Measurements from ENCODE around the gene SARM1.

Gene SARM1

DNA sequence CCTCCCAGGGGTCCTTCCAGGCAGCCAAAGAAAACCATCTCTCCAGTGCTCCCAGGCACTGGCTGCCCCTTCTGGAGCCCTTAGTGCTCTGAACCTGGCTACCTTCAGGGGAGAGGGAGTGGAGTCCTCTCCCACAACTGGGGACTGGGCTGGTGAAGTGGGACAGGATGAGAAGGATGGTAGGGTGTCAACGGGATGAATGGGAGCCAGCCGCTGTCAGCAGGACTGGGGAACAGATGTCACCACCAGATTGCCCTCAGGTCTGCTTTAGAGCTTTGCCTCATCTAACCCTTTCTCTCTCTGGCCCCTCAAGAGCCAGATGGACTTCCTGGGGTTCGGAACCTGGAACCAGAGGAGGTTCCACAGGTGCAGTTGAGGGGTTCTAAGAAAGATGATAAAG lies 6.0 kb upstream of the SARM1 start:
- no peak overlapping the region for H2BK120ac ChIP-seq (ENCODE audit: low read depth, low read length)
- no peak overlapping the region for H4K91ac ChIP-seq (ENCODE audit: low read depth, low read length, poor library complexity)
- no peak overlapping the region for H2AFZ ChIP-seq (ENCODE audit: low read length)
- H2BK15ac ChIP-seq (ENCODE audit: low read length): no peak overlapping the region
- H3K4me3 ChIP-seq (ENCODE audit: low read length in 2 of 2): no peak overlapping the region
- H3K9ac ChIP-seq (ENCODE audit: low read depth, low read length, poor library complexity): no peak overlapping the region
- DNase-seq (ENCODE audit: low spot score): no peak
- no peaks in the 10 kb centered on the region for H3K27me3 ChIP-seq (ENCODE audit: control insufficient read depth in 3 of 3, insufficient read depth in 3 of 3, low read depth in 1 of 3, low read length in 3 of 3)
- no peak overlapping the region for H2BK12ac ChIP-seq (ENCODE audit: low read length)
- H2AK5ac ChIP-seq (ENCODE audit: low read depth, low read length): no peak overlapping the region
- H3K4me1 ChIP-seq (ENCODE audit: control insufficient read depth in 2 of 2, insufficient read depth in 1 of 2, low read depth in 1 of 2, low read length in 2 of 2): peaks cover 9 to 10% of the 10 kb centered on the region in 2 donors
- H3K9me3 ChIP-seq (replicated peaks in 1 of 2; ENCODE audit: control insufficient read depth in 2 of 2, insufficient read depth in 1 of 2, low read depth in 1 of 2, low read length in 2 of 2): no peaks in the 10 kb centered on the region
- no peak overlapping the region for H3K18ac ChIP-seq (ENCODE audit: low read length)
- no peak overlapping the region for H3K27ac ChIP-seq (replicated peaks; ENCODE audit: low read length)
- WGBS, 2 donors (ENCODE audit: extremely low coverage in 2 of 2, insufficient read length in 2 of 2, insufficient replicate concordance in 1 of 2): no CpG with 5 or more reads among the region's 3 CpGs
- H3K79me1 ChIP-seq (ENCODE audit: low read depth, low read length): no peaks in the 10 kb centered on the region
- H4K8ac ChIP-seq (ENCODE audit: low read depth, low read length): no peak overlapping the region
- H3K4ac ChIP-seq (ENCODE audit: low read length): no peak overlapping the region
- no peak overlapping the region for H3K14ac ChIP-seq (ENCODE audit: low read length)
- no peak overlapping the region for H2BK5ac ChIP-seq (ENCODE audit: low read length)
- no peak overlapping the region for H3K23ac ChIP-seq (ENCODE audit: low read depth, low read length, poor library complexity)
- H3K4me2 ChIP-seq (ENCODE audit: insufficient read depth, low read length, poor library complexity, severe bottlenecking): no peak overlapping the region
- H3K36me3 ChIP-seq (replicated peaks in 1 of 2; ENCODE audit: control insufficient read depth in 2 of 2, insufficient read depth in 2 of 2, low read length in 2 of 2): peaks cover 11 to 42% of the 10 kb centered on the region in 2 donors

DNA sequence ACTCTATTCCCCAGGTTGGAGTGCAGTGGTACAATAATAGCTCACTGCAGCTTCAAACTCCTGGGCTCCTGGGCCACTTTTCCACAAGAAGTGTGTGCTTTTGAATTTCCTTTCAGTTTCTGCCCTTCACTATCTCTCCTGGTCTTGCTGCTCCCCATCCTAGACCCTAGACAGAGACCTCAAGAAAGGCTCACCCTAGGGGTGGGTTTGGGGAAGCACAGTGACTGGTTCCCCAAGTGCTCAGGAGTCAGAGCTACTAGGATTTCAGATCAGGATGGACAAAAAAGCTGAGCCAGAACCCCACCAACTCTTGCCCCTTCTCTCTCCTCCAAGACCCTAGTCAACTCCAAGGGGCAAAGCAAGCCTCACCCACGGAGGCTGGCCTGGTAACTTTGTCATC lies 4.9 kb upstream of the SARM1 start:
- peaks cover 6 to 30% of the 10 kb centered on the region in 2 donors for H3K36me3 ChIP-seq (replicated peaks in 1 of 2; ENCODE audit: control insufficient read depth in 2 of 2, insufficient read depth in 2 of 2, low read length in 2 of 2)
- no peak overlapping the region for H2BK15ac ChIP-seq (ENCODE audit: low read length)
- H3K27me3 ChIP-seq (ENCODE audit: control insufficient read depth in 3 of 3, insufficient read depth in 3 of 3, low read depth in 1 of 3, low read length in 3 of 3): no peaks in the 10 kb centered on the region
- H4K8ac ChIP-seq (ENCODE audit: low read depth, low read length): no peak overlapping the region
- H3K27ac ChIP-seq (replicated peaks; ENCODE audit: low read length): no peak overlapping the region
- no peak overlapping the region for H3K9ac ChIP-seq (ENCODE audit: low read depth, low read length, poor library complexity)
- no peak overlapping the region for H2BK120ac ChIP-seq (ENCODE audit: low read depth, low read length)
- no peak overlapping the region for H3K4me2 ChIP-seq (ENCODE audit: insufficient read depth, low read length, poor library complexity, severe bottlenecking)
- no peak overlapping the region for H3K23ac ChIP-seq (ENCODE audit: low read depth, low read length, poor library complexity)
- no peak overlapping the region for H2BK5ac ChIP-seq (ENCODE audit: low read length)
- H4K91ac ChIP-seq (ENCODE audit: low read depth, low read length, poor library complexity): no peak overlapping the region
- no peak overlapping the region for H3K14ac ChIP-seq (ENCODE audit: low read length)
- H3K4me1 ChIP-seq (ENCODE audit: control insufficient read depth in 2 of 2, insufficient read depth in 1 of 2, low read depth in 1 of 2, low read length in 2 of 2): peaks cover 15 to 16% of the 10 kb centered on the region in 2 donors
- no peak overlapping the region for H2BK12ac ChIP-seq (ENCODE audit: low read length)
- H2AFZ ChIP-seq (ENCODE audit: low read length): no peak overlapping the region
- DNase-seq (ENCODE audit: low spot score): no peak
- H3K18ac ChIP-seq (ENCODE audit: low read length): no peak overlapping the region
- no peak overlapping the region for H3K4me3 ChIP-seq (ENCODE audit: low read length in 2 of 2)
- no peaks in the 10 kb centered on the region for H3K9me3 ChIP-seq (replicated peaks in 1 of 2; ENCODE audit: control insufficient read depth in 2 of 2, insufficient read depth in 1 of 2, low read depth in 1 of 2, low read length in 2 of 2)
- H3K79me1 ChIP-seq (ENCODE audit: low read depth, low read length): no peaks in the 10 kb centered on the region
- WGBS, 2 donors (ENCODE audit: extremely low coverage in 2 of 2, insufficient read length in 2 of 2, insufficient replicate concordance in 1 of 2): no CpG with 5 or more reads among the region's 1 CpG
- H3K4ac ChIP-seq (ENCODE audit: low read length): no peak overlapping the region
- no peak overlapping the region for H2AK5ac ChIP-seq (ENCODE audit: low read depth, low read length)

DNA sequence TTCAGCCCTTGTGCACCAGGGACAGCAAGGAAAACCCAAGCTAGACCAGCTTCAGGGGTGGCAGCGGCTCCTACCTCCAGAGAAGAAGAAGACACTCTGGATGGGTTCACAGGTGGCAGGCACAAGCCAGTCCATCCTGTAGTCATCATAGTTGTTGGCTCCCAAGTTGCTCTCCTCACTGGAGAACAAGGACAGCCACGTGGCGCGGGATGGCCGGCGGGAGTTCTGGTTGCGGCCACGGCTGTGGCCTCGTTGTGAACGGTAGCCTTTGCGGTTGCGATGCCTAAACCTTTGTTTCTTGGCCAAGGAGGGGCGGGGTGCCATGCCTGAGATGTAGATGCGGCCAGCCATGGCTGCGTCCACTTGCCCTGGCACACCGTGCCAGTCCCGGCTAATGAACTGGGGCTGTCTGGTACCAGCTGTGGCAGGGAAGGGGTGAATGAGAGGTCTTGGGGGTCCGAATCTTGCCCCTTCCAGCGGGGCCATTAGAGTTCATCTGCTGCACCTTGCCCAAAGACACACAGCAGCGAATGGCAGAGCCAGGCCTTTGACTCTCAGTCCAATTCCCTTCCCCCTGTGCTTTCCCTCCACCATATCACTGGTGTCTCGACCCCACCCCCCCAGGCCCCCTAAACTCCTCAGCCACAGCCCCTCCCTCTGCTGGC lies 3.7 kb upstream of the SARM1 start:
- H3K36me3 ChIP-seq (replicated peaks in 1 of 2; ENCODE audit: control insufficient read depth in 2 of 2, insufficient read depth in 2 of 2, low read length in 2 of 2): peaks cover 3 to 20% of the 10 kb centered on the region in 2 donors
- no peak overlapping the region for H3K4ac ChIP-seq (ENCODE audit: low read length)
- H4K8ac ChIP-seq (ENCODE audit: low read depth, low read length): no peak overlapping the region
- no peaks in the 10 kb centered on the region for H3K79me1 ChIP-seq (ENCODE audit: low read depth, low read length)
- no peak overlapping the region for H3K4me2 ChIP-seq (ENCODE audit: insufficient read depth, low read length, poor library complexity, severe bottlenecking)
- H3K18ac ChIP-seq (ENCODE audit: low read length): no peak overlapping the region
- H2AK5ac ChIP-seq (ENCODE audit: low read depth, low read length): no peak overlapping the region
- H3K9ac ChIP-seq (ENCODE audit: low read depth, low read length, poor library complexity): no peak overlapping the region
- no peaks in the 10 kb centered on the region for H3K9me3 ChIP-seq (replicated peaks in 1 of 2; ENCODE audit: control insufficient read depth in 2 of 2, insufficient read depth in 1 of 2, low read depth in 1 of 2, low read length in 2 of 2)
- no CpG with 5 or more reads among the region's 21 CpGs for WGBS, 2 donors (ENCODE audit: extremely low coverage in 2 of 2, insufficient read length in 2 of 2, insufficient replicate concordance in 1 of 2)
- H2AFZ ChIP-seq (ENCODE audit: low read length): no peak overlapping the region
- peaks cover 17 to 21% of the 10 kb centered on the region in 2 donors for H3K4me1 ChIP-seq (ENCODE audit: control insufficient read depth in 2 of 2, insufficient read depth in 1 of 2, low read depth in 1 of 2, low read length in 2 of 2)
- H3K23ac ChIP-seq (ENCODE audit: low read depth, low read length, poor library complexity): no peak overlapping the region
- H3K27me3 ChIP-seq (ENCODE audit: control insufficient read depth in 3 of 3, insufficient read depth in 3 of 3, low read depth in 1 of 3, low read length in 3 of 3): peaks cover 0 to 7% (median 0%) of the 10 kb centered on the region in 3 experiments
- H4K91ac ChIP-seq (ENCODE audit: low read depth, low read length, poor library complexity): no peak overlapping the region
- no peak overlapping the region for H2BK5ac ChIP-seq (ENCODE audit: low read length)
- no peak overlapping the region for H2BK120ac ChIP-seq (ENCODE audit: low read depth, low read length)
- no peak overlapping the region for H3K14ac ChIP-seq (ENCODE audit: low read length)
- no peak overlapping the region for H3K4me3 ChIP-seq (ENCODE audit: low read length in 2 of 2)
- H2BK12ac ChIP-seq (ENCODE audit: low read length): no peak overlapping the region
- H2BK15ac ChIP-seq (ENCODE audit: low read length): no peak overlapping the region
- H3K27ac ChIP-seq (replicated peaks; ENCODE audit: low read length): no peak overlapping the region
- no peak for DNase-seq (ENCODE audit: low spot score)

GRCh38 chr17:28368306-28368831 lies 3.1 kb upstream of the SARM1 start:
- no peak overlapping the region for H2BK120ac ChIP-seq (ENCODE audit: low read depth, low read length)
- no CpG with 5 or more reads among the region's 5 CpGs for WGBS, 2 donors (ENCODE audit: extremely low coverage in 2 of 2, insufficient read length in 2 of 2, insufficient replicate concordance in 1 of 2)
- H3K4me1 ChIP-seq (ENCODE audit: control insufficient read depth in 2 of 2, insufficient read depth in 1 of 2, low read depth in 1 of 2, low read length in 2 of 2): peaks cover 22 to 25% of the 10 kb centered on the region in 2 donors
- no peak overlapping the region for H3K23ac ChIP-seq (ENCODE audit: low read depth, low read length, poor library complexity)
- no peak overlapping the region for H3K4ac ChIP-seq (ENCODE audit: low read length)
- no peak overlapping the region for H3K14ac ChIP-seq (ENCODE audit: low read length)
- H3K18ac ChIP-seq (ENCODE audit: low read length): no peak overlapping the region
- no peak overlapping the region for H3K27ac ChIP-seq (replicated peaks; ENCODE audit: low read length)
- H2AFZ ChIP-seq (ENCODE audit: low read length): no peak overlapping the region
- no peak overlapping the region for H2BK12ac ChIP-seq (ENCODE audit: low read length)
- DNase-seq (ENCODE audit: low spot score): no peak
- no peak overlapping the region for H2BK5ac ChIP-seq (ENCODE audit: low read length)
- peaks cover 0 to 13% (median 0%) of the 10 kb centered on the region in 3 experiments for H3K27me3 ChIP-seq (ENCODE audit: control insufficient read depth in 3 of 3, insufficient read depth in 3 of 3, low read depth in 1 of 3, low read length in 3 of 3)
- no peaks in the 10 kb centered on the region for H3K79me1 ChIP-seq (ENCODE audit: low read depth, low read length)
- H3K9ac ChIP-seq (ENCODE audit: low read depth, low read length, poor library complexity): no peak overlapping the region
- H3K9me3 ChIP-seq (replicated peaks in 1 of 2; ENCODE audit: control insufficient read depth in 2 of 2, insufficient read depth in 1 of 2, low read depth in 1 of 2, low read length in 2 of 2): no peaks in the 10 kb centered on the region
- no peak overlapping the region for H2BK15ac ChIP-seq (ENCODE audit: low read length)
- H4K8ac ChIP-seq (ENCODE audit: low read depth, low read length): no peak overlapping the region
- no peak overlapping the region for H2AK5ac ChIP-seq (ENCODE audit: low read depth, low read length)
- H4K91ac ChIP-seq (ENCODE audit: low read depth, low read length, poor library complexity): no peak overlapping the region
- peaks cover 3 to 14% of the 10 kb centered on the region in 2 donors for H3K36me3 ChIP-seq (replicated peaks in 1 of 2; ENCODE audit: control insufficient read depth in 2 of 2, insufficient read depth in 2 of 2, low read length in 2 of 2)
- H3K4me2 ChIP-seq (ENCODE audit: insufficient read depth, low read length, poor library complexity, severe bottlenecking): no peak overlapping the region
- no peak overlapping the region for H3K4me3 ChIP-seq (ENCODE audit: low read length in 2 of 2)

All from neuronal stem cell (in vitro differentiated cells).